ENCODE data around the gene TYSND1.

The TYSND1 gene

GRCh38 chr10:70139151-70139996 lies 7.1 kb downstream of the TYSND1 start:
- TF ChIP-seq CTCF (IDR thresholded peaks at IDR 0.05) (no peak), ZFX (IDR thresholded peaks at IDR 0.05; ENCODE audit: borderline replicate concordance) (no peak)
- H3K27ac ChIP-seq: no peak overlapping the region

GRCh38 chr10:70137927-70138883 lies 8.3 kb downstream of the TYSND1 start:
- H3K27ac ChIP-seq: no peak overlapping the region
- TF ChIP-seq CTCF (IDR thresholded peaks at IDR 0.05) (no peak), ZFX (IDR thresholded peaks at IDR 0.05; ENCODE audit: borderline replicate concordance) (no peak)

- H3K27ac ChIP-seq: no peak overlapping the region
- TF ChIP-seq ZFX (IDR thresholded peaks at IDR 0.05; ENCODE audit: borderline replicate concordance) (no peak), CTCF (IDR thresholded peaks at IDR 0.05) (no peak)
Measured at GRCh38 chr10:70137135-70137534, 9.4 kb downstream of the TYSND1 start.

- TF ChIP-seq CTCF (IDR thresholded peaks at IDR 0.05) (no peak), ZFX (IDR thresholded peaks at IDR 0.05; ENCODE audit: borderline replicate concordance) (no peak)
Measured at GRCh38 chr10:70135684-70136083, 10.8 kb downstream of the TYSND1 start.

GRCh38 chr10:70135046-70135445 lies 11.5 kb downstream of the TYSND1 start:
- TF ChIP-seq ZFX (IDR thresholded peaks at IDR 0.05; ENCODE audit: borderline replicate concordance) (no peak), CTCF (IDR thresholded peaks at IDR 0.05) (no peak)
- H3K27ac ChIP-seq: no peak overlapping the region

More at GRCh38 chr10:70135684-70136083, 10.8 kb downstream of the TYSND1 start:
- no peak overlapping the region for H3K27ac ChIP-seq

GRCh38 chr10:70132098-70133029 lies 14.1 kb downstream of the TYSND1 start, which contains the start of gene AIFM2:
Gene AIFM2, minus strand, starts transcription at chr10:70132825. Its CDS starts 8,741 bp downstream, at chr10:70124084.
- no peak within 1 kb of the TSS for H3K27ac ChIP-seq
- TF ChIP-seq ZFX (IDR thresholded peaks at IDR 0.05; ENCODE audit: borderline replicate concordance): no peak
- TF ChIP-seq CTCF (IDR thresholded peaks at IDR 0.05): no peak
